GM19025 (cell line): ENCODE data around the gene DGKB.
"Not testable (repeated sequence)": the region's sequence is repeated elsewhere in the genome, so short reads cannot be mapped to it uniquely, and the experiment has no call there.

Experiments
- ATAC-seq: cut with Tn5 transposase; IDR thresholded peaks from one replicate; pipeline ENCODE4 v1.9.1; 2021; ENCODE audit warnings: mild to moderate bottlenecking, low read depth, moderate library complexity; ENCODE audit not compliant: unreplicated experiment

The DGKB gene

DNA sequence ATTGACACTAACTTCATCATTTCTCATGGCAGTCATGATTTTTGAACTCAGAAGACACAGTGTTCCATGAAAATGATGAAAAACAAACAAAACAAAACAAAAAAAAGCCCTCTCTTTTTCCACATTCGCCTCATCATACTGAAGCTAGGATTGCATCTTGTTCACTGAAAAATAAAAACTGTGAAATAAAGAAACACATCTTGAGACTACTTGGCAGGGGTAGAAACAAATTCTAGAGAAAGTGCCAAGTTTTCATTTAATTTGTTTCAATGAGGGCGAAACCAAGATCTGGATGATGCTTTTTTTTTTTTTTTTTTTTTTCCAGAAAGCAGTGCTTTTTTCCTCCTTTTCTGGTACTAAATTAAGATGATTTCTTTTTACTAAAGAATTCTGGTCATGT, 562.7 kb downstream of the DGKB start:
- no peak for ATAC-seq

- ATAC-seq = no peak
These were observed 566.3 kb downstream of the DGKB start for GRCh38 chr7:14336256-14336655.

DNA sequence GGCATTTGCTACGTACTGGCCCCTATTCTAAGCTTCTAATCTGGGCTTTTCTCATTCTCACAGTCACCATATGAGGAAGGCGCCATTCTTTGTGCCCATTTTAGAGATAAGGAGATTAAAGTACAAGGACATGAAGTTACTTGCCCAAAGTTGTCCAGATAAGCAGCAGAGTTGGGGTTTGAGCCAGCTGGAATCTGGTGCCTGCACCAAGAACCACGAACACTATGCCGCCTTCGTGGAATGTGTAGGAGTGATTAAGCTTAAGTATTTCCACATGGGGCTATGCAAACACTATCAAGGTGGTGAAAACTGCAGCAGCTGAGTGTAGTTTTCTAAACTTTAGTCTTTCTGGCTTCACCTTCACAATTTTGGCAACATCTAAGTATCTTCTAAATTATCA, 570.4 kb downstream of the DGKB start:
- ATAC-seq = no peak

GRCh38 chr7:14324767-14325166, 577.8 kb downstream of the DGKB start:
- no peak for ATAC-seq

DNA sequence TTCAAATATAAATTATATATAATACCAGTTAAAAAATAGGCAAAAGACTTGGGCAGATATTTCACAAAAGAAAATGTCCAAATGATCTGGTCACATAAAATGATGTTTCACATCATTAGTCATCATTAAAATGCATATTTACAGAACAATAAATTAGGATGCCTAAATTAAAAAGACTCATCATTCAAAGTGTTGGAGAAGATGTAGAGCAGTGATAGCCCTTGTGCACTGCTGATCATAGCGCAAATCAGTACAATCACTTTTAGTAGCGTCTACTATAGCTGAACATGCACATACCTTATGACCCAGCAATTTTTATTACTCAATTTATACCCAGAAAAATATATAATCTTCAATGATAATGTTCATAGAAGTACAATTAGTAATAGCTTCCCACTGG, 579.8 kb downstream of the DGKB start:
- ATAC-seq = no peak

DNA sequence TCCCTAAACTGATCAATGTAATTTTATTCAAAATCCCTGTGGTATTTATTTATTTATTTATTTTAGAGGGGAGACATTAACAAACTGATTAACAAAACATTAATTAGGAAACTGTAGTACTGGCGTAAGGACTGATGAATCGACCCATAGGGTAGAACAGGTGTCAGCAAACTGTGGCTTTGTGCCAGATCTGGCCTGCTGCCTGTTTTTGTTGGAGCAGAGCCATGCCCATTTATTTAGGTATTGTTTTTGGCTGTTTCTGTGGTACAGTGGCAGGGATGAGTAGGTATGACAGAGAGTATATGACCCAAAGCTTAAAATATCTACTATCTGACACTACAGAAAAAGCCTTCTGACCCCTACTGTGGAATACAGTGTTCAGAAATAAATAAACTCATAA, 580.6 kb downstream of the DGKB start:
- ATAC-seq = no peak

DNA sequence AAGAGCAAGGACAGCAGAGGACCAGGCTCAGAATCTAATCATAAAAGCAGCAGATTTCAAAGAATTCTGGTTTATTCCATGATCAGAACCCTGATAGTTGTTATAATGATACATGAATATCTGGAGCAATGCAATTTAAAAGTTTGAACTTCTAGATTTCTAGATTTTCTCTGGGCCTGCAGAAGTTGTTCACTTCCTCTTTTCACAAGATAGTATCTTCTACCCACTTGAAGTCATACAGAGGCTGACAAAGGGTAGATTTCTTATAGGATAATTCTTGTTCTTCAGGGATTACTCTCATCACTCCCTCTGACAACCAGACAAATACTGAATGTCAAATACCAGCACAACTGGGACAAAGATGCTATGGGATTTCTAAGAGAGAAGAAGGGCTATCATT, 593.1 kb downstream of the DGKB start:
- ATAC-seq = no peak

GRCh38 chr7:14305233-14305866, 597.2 kb downstream of the DGKB start:
- ATAC-seq = no peak

- no peak for ATAC-seq
These were observed 599.0 kb downstream of the DGKB start for GRCh38 chr7:14303536-14303935.

- no peak for ATAC-seq
These were observed 607.9 kb downstream of the DGKB start for GRCh38 chr7:14294637-14295036.

DNA sequence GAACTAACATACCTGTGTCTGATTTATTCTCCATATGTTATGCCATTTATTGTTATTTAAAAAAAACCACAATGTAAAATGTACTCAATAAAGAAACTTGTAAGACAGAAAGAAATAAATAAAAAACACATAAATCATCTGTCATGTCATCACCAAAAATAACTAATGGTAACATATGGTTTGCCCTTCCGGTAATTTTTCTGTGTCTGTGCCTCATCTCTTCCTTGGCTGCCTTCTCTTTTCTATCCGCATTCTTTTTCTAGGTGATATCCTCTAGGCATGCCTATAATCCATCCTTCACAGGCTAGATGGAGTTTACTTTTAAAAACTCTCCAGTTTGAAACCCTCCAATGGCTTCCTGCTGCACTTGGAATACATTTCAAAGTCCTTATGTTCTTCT, 609.1 kb downstream of the DGKB start:
- no peak for ATAC-seq

GRCh38 chr7:14292737-14293136, 609.8 kb downstream of the DGKB start:
- no peak for ATAC-seq

DNA sequence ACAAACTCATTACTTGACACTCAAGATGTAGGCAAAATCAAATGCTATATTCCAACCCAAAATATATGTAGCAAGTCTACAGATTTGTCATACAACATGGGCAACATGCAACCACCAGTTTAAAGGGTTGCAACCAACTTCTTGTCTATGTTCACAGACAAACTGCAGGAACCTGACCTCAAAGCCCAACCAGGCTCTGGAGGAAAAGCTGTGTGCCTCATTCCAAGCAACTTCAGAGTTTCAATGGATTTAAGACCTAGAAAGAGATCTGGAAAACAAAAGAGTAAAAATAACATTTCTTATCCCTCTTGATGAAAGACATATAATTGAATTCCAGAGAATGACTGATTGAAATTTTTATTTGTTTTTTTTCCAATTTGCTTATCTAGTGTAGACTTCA, 612.6 kb downstream of the DGKB start:
- ATAC-seq = no peak

DNA sequence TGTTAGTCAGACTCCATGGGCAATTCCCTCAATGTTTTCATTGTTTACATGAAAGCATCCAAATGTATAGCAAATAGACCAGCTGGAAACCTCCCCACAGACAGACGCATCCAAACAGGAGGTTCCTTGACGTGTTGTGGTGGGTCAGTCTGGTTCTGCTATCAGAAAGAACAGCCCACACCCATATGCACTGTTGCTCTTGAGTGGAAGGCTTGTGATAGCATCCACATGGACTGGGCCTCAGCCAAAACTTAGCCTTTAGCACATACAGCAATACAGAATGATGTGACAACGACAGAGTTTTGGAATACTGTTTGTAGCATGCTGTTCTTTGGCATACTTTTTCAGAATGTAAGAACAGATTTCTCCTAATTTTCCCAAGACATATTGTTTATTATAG, 613.9 kb downstream of the DGKB start:
- no peak for ATAC-seq

- no peak for ATAC-seq
These were observed 615.2 kb downstream of the DGKB start for GRCh38 chr7:14287398-14287797.

- no peak for ATAC-seq
These were observed 616.5 kb downstream of the DGKB start for GRCh38 chr7:14286036-14286435.

GRCh38 chr7:14279065-14279871, 623.3 kb downstream of the DGKB start:
- ATAC-seq = not testable (repeated sequence)

DNA sequence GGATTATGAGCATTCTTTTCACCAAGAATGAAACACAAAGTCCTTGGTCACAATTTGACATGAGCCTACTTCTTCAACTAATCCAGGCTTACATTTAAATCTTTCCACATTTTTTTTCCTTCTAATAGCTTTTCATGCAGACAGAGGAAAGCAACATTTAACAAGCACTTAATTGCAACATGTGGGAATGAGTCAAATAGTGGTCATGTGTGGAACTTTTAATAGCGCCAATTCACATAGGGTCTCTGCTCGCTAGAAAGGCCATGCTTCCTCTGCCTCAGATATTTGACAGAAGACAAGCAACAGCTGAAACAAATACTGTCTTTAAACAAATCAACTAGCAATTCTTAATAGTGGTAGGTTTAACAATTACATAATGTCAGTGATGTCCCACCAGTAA, 627.2 kb downstream of the DGKB start:
- no peak for ATAC-seq

GRCh38 chr7:14271441-14271840, 631.1 kb downstream of the DGKB start:
- ATAC-seq = no peak

DNA sequence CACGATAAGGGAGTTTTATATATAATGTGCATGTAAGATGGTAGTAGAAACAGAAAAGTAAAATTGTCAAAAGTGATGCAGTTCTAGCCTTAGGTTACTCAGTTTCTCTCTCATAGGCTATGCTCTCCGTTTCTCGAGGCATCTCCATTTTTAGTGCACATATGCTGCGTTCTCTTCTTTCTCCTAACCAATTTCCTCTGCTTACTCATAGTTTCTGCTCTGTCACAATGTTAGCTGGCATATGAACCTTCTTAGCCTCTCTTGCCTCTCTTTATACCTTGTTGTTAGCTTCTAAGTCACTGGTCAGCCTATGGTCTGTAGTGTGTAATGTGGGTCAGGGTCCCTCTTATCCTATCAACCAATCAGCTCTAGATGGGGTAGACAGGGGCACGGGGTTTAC, 632.5 kb downstream of the DGKB start:
- no peak for ATAC-seq

- ATAC-seq = no peak
These were observed 642.5 kb downstream of the DGKB start for GRCh38 chr7:14260011-14260410.

- ATAC-seq = no peak
These were observed 643.7 kb downstream of the DGKB start for GRCh38 chr7:14258861-14259260.
